Stimulated activated CD4-positive, alpha-beta T cell treated with anti-CD3 and anti-CD28 coated beads, Interleukin-4, amount 100 ng/mL, for 1 hour (primary cell): Measurements from ENCODE around the gene HOXD11.

Source experiments
- DNase-seq: peaks from one replicate; pipeline ENCODE4 v3.0.0-alpha.2; 2020

Gene HOXD11

DNA sequence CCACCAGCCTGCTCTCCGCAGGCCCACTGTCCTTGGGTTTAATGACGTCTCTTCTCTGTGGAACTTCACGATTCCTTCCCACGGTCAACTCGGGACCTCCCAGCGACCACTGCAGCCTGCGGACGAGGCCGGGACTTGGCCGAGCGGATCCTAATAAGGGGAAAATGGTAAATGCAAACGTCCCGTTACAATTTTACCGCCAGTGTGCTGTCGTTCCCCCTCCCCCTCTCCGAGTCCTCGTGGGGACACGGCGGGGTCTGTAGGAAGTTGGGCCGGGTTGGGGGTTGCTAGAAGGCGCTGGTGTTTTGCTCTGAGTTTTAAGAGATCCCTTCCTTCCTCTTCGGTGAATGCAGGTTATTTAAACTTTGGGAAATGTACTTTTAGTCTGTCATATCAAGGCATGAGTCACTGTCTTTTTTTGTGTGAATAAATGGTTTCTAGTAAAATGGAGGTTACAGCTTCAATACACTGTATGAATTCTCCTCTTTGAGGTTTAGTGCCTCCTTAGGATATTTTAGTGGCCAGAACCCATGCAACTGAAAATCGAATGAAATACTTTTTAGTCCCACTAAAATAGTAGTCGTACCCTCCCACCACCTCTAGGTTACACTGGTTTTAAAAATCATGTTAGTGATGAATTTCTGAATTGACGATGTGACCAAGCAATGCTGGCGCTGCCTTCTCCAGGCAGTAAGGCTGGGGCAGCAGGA, 2.3 kb downstream of the HOXD11 start:
- no peak for DNase-seq

DNA sequence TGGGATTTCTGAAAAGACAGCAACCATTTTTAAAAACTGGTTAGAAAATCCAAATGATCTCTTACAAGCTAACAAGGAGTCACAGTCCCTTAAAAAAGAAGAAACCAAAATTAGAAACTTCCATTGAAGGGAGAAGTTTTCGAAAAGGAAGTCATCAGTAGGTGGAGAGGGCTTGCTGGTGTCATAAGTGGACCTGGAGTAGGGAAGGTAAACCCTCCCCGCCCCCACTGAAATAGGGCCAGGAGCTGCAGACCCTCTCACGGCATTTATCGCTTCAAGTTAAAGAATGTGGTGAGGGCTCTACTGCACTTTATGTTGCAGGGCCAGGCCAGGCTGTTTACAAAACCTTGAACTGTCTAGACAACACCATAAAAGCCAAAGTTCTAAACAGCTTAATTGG, 2.9 kb downstream of the HOXD11 start:
- no peak for DNase-seq

- DNase-seq = no peak
Observed at GRCh38 chr2:176110415-176111308, 3.6 kb downstream of the HOXD11 start.

GRCh38 chr2:176111309-176111663, 4.2 kb downstream of the HOXD11 start:
- no peak for DNase-seq

- DNase-seq = no peak
Observed at GRCh38 chr2:176111846-176112374, 4.8 kb downstream of the HOXD11 start.

- no peak for DNase-seq
Observed at GRCh38 chr2:176112375-176113302, 5.6 kb downstream of the HOXD11 start.

DNA sequence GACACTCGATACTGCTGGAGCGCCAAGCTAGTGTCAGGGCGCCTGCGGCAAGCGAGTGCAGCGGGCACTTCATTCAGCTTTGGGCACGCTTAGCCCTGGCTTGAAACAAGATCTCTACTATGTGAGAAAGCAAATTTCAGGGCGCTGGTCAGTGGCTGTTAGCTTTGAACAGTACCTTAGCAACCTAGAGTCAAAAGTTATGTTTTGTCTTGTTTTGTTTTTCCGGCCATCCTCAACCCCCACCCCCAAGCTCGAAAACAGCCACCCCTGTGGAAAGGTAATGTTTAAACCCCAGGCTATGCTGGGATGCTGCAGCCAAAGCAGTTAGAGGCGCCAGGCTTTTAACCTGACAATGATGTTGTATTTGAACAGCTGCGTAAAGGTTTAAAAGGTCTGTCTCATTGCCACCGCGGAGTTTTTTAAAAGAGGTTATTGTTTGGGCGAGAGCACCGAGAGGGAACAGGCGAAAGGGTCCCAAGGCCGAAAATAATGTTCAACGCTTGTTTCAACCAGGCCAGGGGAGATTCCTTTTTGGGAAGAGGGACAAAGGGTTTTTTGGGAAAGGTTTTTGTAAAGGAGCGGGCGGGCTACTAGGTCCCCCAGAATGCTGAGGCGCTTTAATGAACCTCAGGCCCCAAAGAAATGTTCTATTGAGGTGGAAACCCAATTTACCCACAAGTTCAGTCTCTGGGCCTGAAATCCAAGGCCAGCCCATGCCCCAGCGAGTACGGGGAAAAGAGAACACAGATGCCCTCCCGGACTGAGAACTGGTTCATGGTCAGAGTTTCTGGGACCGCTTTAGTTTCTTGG, 7.2 kb downstream of the HOXD11 start:
- DNase-seq = no peak

DNA sequence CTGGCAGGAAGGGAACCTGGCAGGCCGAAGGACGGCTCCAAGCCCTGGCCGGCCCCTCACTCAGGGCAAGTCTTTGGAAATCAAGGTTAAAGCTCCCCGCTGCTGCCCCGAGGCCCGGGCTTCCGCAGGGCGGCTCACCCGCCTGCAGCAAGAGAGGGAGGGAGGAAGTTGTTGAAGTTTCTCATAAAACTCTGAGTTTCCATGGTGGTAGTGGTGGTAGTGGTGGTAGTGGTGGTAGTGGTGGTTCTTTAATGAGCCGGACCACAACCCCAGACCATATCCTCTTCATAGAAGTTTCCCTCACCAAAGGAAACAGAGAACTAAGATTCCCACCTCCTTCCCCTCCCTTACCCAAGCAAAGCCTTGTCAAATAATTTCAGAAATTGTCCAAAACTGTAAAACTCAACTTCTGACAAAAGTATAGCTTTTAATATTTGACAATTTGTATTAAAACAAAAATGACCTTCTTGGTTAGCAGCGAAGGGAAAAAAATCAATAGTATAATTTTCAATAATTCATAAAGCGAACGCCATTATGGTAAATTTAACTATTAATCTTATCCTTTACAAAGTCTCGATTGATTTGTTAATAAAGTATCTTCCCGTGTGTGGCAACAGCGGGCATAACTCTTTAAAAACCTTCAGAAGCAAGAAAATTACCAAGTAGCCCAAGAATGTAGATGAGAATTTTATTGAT, 8.0 kb downstream of the HOXD11 start:
- no peak for DNase-seq

DNA sequence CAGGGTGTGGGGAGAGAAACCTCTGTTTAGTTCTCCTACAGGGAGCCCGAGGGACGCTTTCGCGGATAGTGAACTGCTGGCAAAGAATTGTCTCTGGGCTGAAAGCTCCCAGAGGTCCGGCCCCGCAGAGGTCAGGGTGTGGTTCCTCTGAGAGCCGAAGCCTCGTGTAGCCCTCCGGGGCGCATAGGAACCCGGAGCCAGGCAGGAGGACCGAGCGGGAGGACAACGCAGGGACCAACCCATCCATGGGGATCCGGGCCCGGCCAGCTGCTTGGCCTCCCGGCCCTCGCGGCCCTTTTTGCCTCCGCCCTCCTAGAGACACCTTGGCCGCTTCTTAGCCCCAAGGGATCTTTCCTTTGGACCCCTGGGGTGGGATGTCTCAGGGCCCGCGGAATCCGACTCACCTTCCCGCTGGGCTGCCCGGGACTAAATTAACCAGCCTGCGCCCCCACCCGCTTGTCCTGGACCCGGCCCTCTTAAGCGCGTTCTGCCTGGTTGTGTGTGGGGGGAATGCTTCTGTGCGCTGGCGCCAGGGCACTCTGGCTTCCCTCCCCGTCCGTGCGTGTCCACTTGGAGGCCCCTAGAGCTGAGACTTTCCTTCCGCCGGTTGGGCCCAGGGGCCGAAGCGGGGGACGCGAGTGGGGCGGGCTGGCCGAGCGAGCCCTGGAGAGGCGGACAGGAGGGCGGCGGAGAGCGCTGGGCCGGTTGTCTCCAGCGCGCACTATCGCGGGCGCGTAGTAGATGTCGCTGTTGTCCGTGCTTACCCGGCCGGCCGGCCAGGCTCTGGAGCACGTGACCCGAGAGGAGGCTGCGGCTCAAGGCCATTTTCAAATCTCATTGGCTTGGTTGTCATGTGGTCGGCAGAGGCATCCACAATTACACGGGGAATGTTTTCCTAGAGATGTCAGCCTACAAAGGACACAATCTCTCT, 9.1 kb downstream of the HOXD11 start, which contains the start of gene HOXD10:
Gene HOXD10, plus strand, starts transcription at position 896 of the 931 bp plus-strand sequence. CDS start 56 bp downstream, outside the sequence.
- DNase-seq = no peak

- no peak for DNase-seq
Observed at GRCh38 chr2:176117162-176117822, 10.2 kb downstream of the HOXD11 start.

DNA sequence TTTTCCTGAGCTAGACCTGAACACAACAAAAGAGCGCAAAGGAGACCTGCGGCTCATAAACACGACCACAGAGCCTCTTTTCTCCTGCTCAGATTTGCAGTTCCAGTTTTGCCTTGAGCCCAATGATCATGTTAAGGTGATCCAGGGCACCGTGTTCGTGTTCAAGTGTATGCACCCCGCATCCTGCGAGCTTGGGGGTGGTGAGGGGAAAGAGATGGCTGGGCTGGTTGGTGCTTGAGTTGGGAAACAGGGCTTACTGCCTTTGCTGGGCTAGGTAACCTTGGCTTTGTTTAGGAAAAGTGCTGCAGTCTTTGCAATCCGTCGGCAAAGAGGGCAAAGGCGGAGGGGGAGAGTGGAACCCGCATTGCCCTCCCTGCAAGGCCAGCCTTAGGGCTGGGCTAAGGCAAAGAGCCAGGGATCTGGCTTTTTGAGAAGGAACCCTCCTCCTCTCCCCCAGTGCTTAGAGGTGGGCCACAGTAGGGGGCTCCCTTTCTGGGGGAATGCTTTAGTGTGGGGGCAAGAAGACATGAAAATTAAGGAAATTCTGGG, 10.8 kb downstream of the HOXD11 start:
- DNase-seq = no peak

- no peak for DNase-seq
Observed at GRCh38 chr2:176118601-176119339, 11.7 kb downstream of the HOXD11 start.

- no peak for DNase-seq
Observed at GRCh38 chr2:176120364-176121189, 13.5 kb downstream of the HOXD11 start.

DNA sequence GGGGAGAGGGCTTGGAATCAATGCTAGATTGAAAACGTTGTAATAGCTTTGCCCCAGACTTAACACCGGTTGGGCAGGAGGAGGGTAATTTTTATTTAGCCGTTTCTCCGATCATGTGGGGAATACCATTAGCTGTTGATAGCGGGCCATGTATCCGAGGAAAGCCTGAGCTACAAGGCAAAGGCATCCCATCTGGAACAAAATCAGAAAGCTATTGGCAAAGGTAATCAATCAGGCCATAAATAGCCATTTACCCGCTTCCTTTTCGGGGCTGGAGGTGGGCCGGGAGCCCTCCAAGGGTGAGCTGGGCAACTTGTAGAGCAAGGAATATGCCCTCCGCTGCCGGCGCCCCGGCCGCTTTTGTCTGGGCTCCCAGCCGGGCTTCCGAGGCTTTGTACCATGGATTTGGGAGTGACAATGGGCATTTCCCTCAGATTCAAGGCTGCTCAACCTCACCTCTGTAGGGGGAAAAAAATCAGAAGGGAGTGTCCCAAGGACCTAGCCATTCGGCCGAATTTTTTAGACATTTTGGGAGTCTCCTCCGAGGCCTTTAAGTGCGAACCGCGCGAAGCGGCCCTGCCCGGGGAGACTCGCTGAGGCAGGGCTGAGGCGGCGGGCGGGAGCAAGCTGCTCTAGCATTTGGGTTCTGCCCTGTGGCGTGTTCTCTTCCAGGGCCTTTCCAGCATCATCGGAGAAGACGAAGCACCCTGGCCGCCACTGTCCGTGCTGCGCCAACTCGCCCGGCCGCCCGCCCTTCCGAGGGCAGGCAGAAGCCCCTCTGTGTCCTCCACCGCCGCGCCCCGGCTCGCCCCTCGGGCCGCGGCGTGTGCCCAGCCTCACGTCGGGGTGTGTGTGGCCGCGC, 14.3 kb downstream of the HOXD11 start:
- DNase-seq = no peak

DNA sequence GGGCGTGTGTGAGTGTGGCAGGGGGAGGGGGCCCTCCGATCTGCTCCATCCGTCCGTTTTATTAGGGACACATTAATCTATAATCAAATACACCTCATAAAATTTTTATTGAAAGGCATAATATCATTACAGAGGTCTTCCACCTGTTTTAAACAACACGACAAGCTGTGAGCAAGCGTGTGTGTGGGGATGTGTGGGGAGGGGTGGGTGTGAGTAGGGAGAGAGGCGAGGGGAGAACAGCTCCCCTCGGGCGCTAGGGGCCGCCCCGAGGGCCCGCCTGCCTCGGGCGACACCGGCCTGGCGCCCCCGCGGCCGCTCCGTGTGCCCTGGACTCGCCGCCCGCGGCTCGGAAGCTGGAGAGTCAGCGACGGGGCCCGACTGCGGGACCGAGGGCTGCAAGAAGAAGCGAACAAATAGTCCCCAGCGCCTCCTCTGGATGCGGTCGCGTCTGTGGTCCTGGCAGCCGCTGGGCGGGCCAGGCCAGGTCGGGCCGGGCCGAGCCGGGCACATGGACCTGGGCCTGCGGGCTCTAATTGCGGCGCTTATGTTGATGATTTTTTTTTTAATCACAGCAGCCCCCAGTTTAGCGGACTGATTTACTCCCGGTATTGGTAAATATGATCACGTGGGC, 15.1 kb downstream of the HOXD11 start:
- DNase-seq = no peak
